ENCODE data around the gene L3MBTL3. TPM values are rescaled to one million over a fixed set of nuclear protein-coding genes. Genes with fewer than 3 reads are reported as not detected.

L3MBTL3 gene
- polyA plus RNA-seq, 5 donors = 12.1 to 26.7 (median 21.6) TPM

DNA sequence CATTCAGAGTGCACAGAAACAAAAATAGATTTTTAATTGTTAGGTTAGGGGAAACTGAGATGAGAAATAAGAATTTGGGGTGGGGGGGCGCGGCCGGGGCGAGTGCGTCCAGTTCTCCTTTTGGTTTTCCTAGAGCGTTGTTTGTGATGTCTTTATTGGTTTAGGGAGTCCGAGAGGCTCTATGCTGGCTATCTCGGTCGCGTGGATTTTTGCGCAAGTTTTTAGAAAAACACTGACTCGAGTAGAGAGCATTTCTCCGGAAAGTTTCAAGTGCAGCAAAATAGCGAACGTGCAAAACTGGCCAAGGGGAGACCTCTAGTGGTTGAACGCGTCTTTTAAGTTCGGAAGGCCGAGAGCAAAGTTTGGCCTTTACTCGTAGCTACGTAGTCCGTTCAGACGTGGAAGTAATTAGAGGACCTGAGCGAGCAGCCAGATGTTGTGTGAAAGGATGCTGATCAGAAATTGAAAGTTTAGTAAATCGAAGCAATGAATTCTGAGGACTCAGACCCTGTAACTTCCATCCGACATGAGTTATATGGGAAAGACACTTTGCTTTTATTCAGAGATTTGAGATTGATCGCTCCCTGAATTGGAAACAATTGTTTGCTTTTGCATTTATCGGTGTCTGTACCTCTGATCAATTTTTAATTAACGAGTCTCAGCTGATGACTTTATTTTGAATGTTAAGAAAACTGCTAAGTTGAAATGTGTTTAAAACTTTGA is 2.7 kb downstream of the L3MBTL3 start:
- peak; percentile 83 to 88 for DNase-seq

DNA sequence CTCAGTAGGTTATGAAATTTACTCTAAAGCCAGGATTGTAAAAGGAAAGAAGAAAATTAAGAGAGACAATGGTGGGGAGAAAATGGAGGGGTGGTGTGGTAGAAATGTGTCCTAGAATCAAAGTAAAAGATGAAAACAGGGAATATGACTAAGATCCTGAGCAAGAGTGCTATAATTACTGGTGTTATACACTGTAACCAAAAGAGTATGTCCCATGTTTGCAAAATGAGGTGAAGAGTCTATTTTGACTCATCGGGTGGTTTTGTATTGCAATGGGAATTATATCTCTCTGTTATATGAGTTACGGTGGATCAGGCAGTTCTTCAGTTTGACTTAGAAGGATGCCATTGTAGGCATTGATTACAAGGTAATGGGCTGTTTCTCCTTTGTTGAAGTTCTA is 8.5 kb downstream of the L3MBTL3 start:
- DNase-seq = no peak

DNA sequence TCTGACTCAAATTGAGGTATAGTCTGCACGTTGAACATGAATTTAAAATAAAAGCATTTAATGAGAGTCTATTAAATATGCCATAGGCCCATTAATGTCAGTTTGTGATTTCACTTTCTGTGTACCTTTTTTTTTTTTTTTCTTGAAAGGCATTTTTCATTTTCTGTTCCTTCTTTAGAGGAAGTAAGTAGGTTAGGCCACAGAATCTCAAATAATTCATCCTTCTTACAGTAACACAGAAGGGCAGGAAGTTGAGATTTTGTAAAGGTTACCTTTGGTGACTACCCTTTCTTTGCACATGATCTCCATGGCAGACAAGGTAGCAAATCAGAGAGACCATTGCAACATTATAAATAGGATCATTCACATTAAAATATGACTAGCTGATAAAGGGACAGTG is 9.6 kb downstream of the L3MBTL3 start:
- DNase-seq = no peak

DNA sequence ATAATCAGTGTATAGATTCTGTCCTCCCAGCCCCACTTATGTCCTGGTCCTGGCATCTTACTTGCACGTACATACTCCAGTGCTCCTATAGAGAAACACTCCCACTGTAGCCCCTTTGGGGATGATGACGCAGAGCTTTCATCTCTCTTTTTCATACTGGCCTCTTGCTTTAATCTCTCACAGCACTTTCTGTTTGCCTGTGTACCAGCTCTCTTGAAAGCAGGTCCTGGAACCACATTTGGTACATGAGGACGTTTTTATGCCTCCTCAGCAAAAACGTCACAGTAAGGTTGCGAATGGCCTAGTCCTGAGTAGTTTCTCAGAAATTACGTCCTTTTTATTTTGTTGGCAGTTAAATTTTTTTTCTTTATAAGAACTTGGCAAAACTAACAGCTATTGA is 10.8 kb downstream of the L3MBTL3 start:
- DNase-seq = no peak

DNA sequence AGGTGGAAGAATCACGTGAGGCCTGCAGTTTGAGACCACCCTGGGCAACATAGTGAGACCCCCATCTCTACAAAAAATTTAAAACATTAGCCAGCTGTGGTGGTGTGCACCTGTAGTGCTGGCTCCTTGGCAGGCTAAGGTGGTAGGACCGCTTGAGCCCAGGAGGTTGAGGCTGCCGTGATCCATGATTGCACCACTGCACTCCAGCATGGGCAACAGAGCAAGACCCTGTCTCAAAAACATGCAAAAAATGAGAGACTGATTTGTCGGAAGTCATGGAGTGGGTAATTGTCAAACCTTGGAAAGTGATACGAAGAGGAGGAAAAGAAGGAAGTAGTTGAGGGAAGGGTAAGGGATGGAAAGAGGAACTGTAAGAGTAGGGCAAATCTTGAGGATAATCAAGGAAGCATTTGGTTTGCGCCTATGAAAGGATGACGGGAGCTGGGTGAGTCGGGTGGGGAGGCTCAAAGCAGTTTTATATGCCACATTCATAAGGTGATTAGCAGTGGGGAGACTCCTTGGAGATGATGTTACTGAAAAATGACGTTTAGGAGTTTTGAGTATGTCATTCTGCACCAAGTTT is 14.5 kb downstream of the L3MBTL3 start:
- DNase-seq = no peak

DNA sequence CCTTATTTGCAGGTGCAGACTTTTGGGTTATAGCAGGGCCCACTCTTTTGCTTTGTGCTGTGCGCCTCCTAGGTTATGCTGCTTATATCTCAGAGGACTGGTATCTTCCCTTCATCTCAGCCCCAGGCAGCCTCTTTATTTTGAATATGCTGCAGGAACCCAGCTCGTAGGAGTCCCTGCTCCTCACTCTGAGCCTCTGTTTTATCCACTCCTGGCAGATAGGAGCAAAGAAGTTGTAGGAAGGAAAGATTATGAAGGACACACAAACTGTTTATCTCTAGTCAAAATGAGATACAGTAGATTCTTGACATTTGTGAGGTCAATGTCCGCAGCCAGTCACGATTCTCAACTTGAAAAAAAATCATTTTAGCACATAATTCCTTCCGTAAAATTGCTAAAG is 15.6 kb downstream of the L3MBTL3 start:
- DNase-seq = no peak

DNA sequence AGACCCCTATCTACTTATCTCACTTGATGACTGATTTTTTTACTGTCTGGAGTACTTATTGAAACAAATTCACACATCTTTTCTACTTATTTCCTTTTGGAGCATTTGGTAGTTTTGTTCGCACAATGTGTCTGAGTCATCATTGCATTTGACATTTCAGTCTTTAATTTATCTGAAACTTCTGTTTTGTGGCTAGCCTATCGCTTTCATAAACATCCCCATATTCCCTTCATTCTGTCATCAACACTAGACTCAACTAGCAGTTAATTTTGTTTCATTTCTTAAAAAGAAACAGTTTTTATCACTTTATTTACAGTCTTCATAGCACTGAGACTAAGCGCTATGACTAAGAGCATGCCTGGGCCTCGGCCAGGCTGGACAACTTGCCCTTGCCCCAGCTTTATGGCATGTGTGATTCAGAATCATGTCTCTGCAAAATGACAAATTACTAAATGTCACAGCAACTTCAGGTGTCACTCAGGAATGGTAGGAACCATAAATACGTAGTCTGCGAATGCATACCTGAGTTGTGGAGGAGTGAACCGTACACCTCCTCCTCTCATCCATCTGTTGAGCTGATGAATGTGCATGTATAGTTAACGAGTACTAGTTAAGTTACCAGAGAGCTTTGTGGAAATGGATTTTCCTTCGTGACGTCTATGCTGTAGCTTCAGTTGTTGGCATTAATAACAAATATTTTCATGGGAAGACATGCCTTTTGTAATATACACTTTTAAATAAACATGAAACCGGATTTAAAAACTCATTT is 16.2 kb downstream of the L3MBTL3 start:
- DNase-seq = no peak

DNA sequence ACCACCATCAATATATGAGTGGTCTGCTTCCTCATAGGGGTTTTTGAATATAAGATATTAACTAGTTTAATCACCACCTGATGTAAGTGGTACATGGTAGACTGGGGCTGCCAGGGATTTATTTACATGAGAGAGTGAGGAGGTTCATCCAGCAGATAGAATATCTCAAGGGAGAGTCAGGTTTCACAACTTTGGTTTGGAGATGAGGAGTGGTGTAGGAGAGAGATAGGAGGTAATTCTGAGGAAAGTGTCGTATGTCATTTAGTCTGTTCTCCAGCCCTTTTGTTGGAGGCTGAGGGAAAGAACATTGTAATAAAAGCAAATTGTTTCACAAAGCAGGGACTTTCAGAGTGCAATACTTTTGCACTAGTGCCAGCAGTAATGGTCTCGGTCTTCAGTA is 16.8 kb downstream of the L3MBTL3 start:
- no peak for DNase-seq

DNA sequence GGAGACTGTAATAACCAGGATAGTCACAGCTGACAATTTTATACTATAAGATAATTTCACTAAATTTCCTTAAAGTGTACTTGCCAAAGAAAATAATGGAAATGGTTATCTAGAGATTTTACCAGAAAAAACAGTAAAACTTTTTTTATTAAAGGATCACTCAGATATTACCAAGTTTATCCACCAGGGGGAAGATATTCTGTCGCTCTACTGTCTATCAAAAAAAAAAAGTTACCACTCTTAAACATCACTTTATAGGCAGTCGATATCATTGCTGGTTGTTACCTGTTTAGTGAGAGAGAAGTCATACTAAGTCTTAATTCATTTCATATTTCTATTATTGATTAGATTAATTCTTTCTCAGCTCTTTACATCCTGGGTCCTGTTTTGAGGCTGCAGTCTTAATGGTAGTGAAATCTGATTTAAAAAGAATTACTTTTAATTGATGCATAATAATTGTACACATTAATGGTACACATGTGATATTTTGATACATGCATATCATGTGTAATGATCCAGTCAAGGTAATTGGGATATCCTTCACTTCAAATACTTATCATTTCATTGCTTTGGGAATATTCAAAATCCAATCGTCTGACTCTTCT is 18.9 kb downstream of the L3MBTL3 start:
- no peak for DNase-seq

DNA sequence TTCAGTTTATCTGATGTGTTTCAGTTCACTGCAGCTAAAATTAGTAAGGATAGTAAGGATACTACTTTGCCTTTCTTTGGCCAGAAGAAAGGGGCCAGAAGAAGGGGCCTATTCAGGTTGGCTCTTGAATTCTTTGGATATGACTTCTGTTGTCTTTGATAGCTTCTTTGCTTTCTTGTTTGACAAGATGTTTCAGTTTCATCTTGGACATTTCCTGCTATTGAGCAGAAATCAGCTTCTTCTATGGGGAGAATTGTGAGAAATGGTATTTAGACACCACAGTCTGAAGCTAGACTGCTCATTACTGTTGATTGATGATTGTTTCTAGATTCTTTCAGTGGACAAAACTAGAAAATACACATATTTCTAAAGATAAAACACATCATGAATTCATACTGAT is 23.2 kb downstream of the L3MBTL3 start:
- DNase-seq = no peak

DNA sequence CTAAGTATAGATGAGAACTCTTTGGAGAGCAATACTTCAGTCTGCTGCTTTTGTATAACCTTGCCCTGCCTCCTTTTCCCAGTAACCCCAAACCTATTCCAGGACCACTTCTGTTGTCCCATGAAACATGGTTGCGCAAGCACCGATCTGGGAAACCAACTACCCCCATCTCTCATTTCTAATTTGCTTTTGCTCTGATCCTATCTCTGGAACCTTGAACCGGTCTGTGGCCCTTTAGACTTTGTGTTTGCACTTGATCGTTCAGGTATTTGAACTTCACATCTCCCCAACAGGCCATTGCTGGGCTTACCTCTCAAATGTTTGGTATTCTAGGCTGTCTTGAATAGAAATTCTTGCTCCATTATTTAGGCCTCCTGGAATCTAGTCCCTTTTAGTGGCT is 25.0 kb downstream of the L3MBTL3 start:
- no peak for DNase-seq

DNA sequence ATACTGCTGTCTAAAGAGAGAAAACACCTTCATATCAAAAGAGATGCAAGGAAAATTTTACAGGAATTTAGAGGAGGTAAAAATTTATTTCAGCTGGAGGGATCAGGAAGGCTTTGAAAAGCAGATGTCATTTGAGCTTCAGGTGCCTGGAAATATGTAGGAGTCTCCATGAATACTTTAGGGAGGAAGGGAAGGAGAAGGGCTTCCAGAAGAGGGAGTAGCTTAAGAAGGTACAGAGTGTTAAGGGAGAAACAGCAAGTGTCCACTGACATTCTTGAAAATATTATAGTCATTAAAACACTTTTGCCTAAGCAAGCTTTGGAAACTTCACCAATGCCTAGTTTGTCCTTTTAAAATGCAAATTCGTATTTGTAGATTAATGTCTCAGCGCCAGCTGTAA is 27.2 kb downstream of the L3MBTL3 start:
- DNase-seq = no peak

DNA sequence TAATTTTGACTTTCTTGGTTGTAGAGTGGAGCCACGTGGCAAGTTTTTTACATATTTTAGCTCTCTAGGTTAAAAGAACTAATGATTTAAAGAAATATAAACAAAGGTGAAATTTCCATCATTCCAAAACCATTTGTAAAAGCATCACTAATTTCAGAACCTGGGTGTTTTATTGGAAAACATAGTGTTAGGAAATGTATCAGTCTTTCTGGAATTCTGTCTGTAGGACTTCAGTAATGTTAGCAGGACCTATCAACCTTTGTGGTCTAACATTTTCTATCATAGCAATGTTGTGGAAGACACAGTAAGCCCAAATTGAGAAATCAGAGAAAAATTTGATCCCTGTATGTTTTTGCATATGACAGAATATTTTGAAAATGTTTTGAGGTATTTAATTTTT is 28.3 kb downstream of the L3MBTL3 start:
- DNase-seq = no peak

DNA sequence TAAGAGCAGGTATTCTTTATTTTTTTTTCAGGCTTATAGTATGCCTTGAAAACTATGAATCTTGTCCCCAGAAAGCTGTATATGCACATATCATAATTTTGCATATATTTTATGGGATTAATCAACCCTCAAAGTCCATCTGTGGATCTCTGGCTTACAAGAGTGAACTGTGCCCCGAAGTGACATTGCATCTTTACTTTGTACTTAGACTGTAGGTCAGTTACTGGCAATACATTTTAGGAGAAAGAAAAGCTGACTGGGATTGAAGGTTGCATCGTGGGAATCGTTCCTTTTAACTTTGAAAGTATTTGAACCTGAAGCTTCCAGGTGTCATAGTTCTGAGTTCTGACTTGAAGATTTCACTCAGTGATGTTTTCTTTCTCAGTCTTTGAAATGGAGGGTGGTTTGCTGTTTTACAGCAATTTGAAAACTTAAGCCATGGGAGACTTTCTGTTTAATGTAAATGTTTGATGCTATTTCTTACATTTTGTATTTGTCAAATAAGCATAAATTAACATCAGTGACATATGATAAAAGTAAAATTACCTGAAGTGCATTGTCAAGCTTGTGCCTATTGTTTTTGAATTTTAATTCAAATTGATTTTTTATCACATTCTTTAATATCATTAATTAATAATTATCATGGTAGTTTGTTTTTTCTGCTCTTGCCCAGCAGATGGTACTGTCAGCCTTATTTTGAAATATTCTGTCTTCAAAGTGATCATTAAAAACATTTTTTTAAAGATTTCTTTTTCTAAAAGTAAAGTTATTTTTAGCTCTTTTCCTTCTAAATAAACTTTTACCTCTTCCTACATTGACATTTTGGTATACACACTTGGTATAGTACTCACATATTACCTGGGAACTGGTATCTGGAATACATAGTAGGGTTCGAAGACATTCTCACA is 29.0 kb downstream of the L3MBTL3 start:
- DNase-seq = no peak

DNA sequence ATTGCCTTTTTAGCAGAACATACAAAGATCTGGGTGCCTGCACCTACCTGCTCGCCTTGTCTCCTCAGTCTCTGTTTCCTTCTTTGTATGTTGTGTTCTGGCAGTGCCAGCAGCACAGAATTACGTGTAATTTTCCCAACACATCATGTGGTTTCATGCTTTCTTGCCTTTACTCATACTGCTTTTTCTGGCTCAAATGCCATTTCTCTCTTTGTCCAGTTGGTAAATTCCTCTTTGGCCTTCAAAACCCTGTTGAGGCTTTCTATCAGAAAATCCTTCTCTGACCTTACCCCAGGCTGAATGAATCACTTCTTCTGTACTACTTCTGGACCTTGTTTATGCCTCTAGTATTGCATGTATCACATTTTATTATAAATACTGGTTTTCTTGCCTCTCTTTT is 31.8 kb downstream of the L3MBTL3 start:
- no peak for DNase-seq

DNA sequence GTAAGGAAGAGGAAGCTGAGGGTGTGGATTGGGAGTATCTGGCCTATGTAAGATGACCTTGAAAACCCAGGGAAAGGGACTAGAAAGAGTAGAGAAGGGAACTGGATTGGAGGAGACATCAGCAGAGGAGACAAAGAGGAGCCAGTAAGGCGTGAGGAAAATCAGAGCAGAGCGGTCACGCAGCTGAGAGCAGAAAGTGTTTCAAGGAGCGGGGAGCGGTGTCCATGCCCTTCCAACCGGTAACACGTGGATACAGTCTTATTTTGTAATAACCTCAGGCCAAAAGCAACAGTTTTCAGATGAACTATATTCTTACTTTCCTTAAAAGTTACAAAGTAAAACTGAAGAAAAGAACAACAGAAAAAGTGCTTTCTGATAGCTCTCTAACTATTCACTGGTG is 36.3 kb downstream of the L3MBTL3 start:
- no peak for DNase-seq

DNA sequence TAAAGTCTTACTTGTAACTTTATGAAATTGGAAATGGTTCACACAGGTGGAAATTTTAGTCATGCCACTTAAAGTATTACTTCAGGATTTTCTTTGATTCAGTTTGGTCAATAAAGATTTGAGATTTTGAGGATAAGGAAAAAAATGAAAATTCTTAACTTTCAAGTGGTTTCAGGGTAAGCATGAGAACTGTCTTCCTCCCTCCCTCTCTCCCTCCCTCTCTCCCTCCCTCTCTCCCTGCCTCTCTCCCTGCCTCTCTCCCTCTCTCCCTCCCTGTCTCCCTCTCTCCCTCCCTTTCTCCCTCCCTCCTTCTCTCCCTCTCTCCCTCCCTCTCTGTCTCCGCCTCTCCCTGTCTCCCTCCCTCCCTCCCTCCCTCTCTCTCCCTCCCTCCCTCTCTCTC is 36.9 kb downstream of the L3MBTL3 start:
- DNase-seq = no peak

DNA sequence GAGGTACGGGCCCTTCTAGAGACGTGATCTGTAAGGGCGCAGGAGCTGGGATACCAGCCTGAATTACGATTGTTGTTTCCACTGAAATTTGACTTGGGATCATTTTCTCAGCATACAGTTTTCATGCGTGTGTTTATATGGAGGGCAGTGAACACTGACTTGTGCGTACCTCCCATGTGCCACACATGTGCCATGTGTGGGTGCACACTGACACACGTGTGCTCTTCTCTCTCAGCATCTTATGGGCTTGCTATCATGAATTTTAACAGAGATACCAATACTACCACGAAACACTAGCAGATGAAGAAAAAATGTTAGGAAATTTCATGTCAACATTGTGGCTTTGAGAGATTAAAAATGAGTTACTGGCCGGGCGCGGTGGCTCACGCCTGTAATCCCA is 39.1 kb downstream of the L3MBTL3 start:
- DNase-seq = no peak

DNA sequence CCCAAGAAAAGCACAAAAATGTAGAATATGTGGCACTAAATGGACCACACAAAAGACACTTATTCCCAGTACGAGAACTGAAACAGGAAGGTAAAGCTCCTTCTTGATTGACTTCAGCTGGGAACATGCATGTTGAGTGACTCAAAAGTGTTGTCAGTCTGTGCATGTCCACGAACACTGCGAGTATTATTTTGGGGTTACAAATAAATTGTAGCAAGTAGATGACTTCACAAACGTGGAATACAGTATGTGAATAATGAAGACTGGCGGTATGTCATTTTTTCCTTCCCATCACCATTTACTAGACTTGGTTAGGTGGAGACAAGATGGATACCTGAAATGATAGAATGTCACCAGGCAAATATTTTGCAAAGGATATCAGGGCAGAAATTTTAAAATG is 45.4 kb downstream of the L3MBTL3 start:
- no peak for DNase-seq

DNA sequence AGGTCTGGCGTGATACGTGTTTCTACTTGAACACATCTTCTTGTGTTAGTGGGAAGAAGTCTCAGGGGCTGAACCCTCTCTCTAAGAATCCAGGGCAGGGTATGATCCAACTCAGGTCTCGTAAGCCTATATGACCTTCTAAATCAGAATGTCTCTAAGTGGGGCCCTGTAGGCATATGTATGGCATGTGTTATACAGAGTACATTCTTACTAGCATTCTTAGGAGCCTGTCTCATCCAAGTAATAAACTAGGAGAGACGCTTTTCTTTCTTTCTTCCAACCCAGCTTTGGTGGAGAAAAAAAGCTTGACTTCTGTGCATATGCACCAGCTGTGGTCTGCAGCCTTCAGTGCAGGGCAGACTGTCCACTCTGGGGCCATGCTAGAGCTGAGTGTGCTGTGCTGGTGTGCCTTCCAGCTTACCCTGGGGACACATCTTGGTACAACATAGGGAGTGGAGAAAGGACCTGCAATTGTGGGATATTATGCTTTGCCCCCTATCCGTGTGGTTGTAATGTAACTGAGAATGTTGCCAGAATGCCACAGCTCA is 47.3 kb downstream of the L3MBTL3 start:
- no peak for DNase-seq

DNA sequence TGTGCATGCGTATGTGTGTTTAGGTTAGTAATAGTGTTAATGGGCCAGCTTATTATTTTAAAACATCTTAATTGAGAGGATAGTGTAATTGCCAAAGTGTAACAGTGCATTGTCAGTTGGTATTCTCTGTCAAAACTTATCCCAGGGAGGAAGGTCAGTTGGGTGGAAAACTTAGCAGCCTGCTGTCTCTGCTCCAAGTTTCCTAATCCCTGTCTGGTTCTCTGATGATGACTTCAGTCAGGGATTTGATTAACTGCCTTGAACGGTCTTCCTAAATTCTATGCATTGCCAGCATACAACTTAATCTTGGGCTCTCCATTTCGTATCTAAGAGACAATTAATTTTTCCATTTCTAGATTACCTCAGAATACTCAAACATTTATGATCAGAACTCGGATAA is 51.1 kb downstream of the L3MBTL3 start:
- no peak for DNase-seq
